HEK293 (cell line): ENCODE data around the gene SCAMP5.

Experiments
- BCL11A ChIP-seq: fragments of 450-650 bp; formaldehyde crosslinking; IDR thresholded peaks from 2 replicates; pipeline ENCODE4 v1.5.1; 2016; ENCODE audit warnings: low read depth, missing biosample characterization, missing genetic modification characterization
- CTCF ChIP-seq: fragments of 450-650 bp; formaldehyde crosslinking; IDR thresholded peaks from 2 replicates; pipeline ENCODE4 v1.5.1; 2016; ENCODE audit warnings: missing biosample characterization, missing genetic modification characterization
- SP2 ChIP-seq: fragments of 450-650 bp; formaldehyde crosslinking; IDR thresholded peaks from 2 replicates; pipeline ENCODE4 v1.5.1; 2016; ENCODE audit warnings: missing biosample characterization, missing genetic modification characterization
- YY1 ChIP-seq: fragments of 450-650 bp; formaldehyde crosslinking; IDR thresholded peaks from 2 replicates; pipeline ENCODE4 v1.5.1; 2018; ENCODE audit warnings: missing biosample characterization, missing genetic modification characterization

GRCh38 chr15:74977599-74977998 is 17.8 kb upstream of the SCAMP5 start:
- no peak for TF ChIP-seq BCL11A (tag by site-specific recombination)
- TF ChIP-seq CTCF: no peak
- TF ChIP-seq SP2 (tag by site-specific recombination): no peak
- no peak for TF ChIP-seq YY1 (tag by site-specific recombination)
